ENCODE measurements around the gene PTGER4. TPM values are rescaled to one million over a fixed set of nuclear protein-coding genes. Genes with fewer than 3 reads are reported as not detected.

Gene PTGER4
- total RNA-seq, 2 donors from 2014 or later, result 25.9 to 38.9 TPM

DNA sequence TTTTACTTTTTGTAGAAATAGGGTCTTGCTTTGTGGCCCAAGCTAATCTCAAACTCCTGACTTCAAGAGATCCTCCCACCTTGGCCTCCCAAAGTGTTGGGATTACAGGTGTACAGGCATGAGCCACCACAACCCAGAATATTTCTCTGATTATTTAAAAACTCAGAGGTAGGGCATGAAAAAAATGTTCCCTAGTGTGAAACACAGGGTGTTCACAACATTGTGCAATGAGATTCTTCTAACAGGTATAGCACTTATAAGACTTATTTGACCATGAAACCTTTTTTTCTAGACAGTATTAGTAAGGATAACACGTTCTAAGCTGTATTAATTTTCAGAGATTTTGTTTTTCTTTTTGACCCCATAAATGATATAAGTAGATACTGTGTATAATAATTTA lies 13.1 kb upstream of the PTGER4 start:
- Histone ChIP-seq H3K4me1 (no peaks in the 10 kb centered on the region), H3K9me3 (no peaks in the 10 kb centered on the region), H3K36me3 (replicated peaks in 1 of 2; ENCODE audit: insufficient read depth in 1 of 2, low read depth in 2 of 2) (no peaks in the 10 kb centered on the region), H3K4me3 (no peak overlapping the region), H3K27ac (no peak overlapping the region), H3K27me3 (no peaks in the 10 kb centered on the region)
- intact Hi-C loops (cut with DNase I), result no loop called here
- TF ChIP-seq, protein P1, sequence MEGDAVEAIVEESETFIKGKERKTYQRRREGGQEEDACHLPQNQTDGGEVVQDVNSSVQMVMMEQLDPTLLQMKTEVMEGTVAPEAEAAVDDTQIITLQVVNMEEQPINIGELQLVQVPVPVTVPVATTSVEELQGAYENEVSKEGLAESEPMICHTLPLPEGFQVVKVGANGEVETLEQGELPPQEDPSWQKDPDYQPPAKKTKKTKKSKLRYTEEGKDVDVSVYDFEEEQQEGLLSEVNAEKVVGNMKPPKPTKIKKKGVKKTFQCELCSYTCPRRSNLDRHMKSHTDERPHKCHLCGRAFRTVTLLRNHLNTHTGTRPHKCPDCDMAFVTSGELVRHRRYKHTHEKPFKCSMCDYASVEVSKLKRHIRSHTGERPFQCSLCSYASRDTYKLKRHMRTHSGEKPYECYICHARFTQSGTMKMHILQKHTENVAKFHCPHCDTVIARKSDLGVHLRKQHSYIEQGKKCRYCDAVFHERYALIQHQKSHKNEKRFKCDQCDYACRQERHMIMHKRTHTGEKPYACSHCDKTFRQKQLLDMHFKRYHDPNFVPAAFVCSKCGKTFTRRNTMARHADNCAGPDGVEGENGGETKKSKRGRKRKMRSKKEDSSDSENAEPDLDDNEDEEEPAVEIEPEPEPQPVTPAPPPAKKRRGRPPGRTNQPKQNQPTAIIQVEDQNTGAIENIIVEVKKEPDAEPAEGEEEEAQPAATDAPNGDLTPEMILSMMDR (IDR thresholded peaks at IDR 0.05), result no peak
- no peak for TF ChIP-seq POLR2A (IDR thresholded peaks at IDR 0.05)
- WGBS, 2 donors, result 84 to 93% methylated on average over 1 of the region's 1 CpG
- DNase-seq, result no peak
- ATAC-seq, result no peak

DNA sequence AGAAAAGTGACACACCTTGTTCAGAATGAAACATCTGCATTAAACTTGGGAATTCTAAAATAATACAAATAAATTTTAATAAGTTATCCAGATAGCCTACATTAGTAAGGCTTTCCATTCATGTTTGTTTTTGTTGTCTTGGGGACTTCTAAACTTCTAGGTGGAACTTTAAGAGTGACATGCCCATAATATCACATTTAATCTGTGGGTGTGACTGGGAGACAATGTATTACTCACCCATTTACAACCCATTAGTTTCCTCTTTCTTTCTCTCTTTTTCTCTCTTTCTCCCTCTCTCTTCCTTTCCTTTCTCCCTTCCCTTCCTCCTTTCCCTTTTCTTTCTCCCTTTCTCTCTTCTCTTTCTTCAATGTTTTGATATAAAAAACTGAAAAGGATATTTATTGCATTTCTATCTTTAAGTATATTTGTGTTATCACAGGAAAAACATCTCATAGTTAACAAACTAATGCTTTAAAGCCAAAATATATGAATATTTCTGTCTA lies 12.5 kb upstream of the PTGER4 start:
- intact Hi-C loops (cut with DNase I), result no loop called here
- no peak overlapping the region for H3K27ac ChIP-seq
- no peak overlapping the region for H3K4me3 ChIP-seq
- no peaks in the 10 kb centered on the region for H3K4me1 ChIP-seq
- DNase-seq (no peak), ATAC-seq (no peak)
- H3K27me3 ChIP-seq, result no peaks in the 10 kb centered on the region
- H3K36me3 ChIP-seq (replicated peaks in 1 of 2; ENCODE audit: insufficient read depth in 1 of 2, low read depth in 2 of 2), result no peaks in the 10 kb centered on the region
- H3K9me3 ChIP-seq, result no peaks in the 10 kb centered on the region
- no peak for TF ChIP-seq POLR2A (IDR thresholded peaks at IDR 0.05)
- TF ChIP-seq, protein P1 (IDR thresholded peaks at IDR 0.05), result no peak

DNA sequence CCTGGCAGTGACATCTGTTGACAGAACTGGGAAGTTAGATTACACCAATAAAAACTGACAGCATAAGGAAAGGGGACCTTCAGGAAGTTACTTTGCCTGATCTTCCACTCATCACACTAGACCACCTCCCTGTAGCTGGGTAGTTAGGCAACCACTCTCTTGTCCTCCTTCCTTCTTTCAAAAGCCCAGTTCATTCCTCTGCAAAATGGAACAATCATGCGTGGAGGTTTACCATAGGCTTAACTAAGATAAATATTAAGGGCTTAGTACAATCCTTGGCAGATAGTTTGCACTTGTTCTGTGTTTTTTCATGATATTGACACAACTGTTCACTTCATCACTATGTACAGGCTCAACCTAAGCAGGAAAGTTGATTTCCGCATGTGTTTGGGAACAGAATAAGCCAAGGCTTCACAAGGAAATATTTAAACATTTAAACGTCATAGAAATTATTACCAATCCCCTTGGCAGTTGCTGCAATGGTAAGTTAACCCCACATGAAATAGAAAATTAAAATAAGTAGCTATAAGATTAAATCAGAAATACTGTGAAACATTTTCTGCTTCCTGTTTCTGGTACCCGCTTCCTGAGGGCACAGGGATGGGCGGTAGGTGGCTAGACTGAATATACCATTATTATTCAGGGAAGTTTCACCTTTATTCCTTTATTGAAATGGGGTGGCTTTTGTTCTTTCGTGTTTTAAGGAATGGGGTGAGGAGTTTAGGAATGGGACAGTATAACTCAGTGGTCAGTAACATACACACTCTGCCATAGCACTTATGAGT lies 9.9 kb upstream of the PTGER4 start:
- 54 to 71% methylated on average over 6 of the region's 6 CpGs for WGBS, 2 donors
- no peaks in the 10 kb centered on the region for H3K27me3 ChIP-seq
- DNase-seq (no peak), ATAC-seq (no peak)
- no peaks in the 10 kb centered on the region for H3K9me3 ChIP-seq
- TF ChIP-seq POLR2A (IDR thresholded peaks at IDR 0.05), result no peak
- TF ChIP-seq, protein P1 (IDR thresholded peaks at IDR 0.05), result no peak
- intact Hi-C loops (cut with DNase I), result no loop called here
- no peak overlapping the region for H3K27ac ChIP-seq
- H3K4me1 ChIP-seq, result no peaks in the 10 kb centered on the region
- H3K4me3 ChIP-seq, result no peak overlapping the region
- H3K36me3 ChIP-seq (replicated peaks in 1 of 2; ENCODE audit: insufficient read depth in 1 of 2, low read depth in 2 of 2), result no peaks in the 10 kb centered on the region

DNA sequence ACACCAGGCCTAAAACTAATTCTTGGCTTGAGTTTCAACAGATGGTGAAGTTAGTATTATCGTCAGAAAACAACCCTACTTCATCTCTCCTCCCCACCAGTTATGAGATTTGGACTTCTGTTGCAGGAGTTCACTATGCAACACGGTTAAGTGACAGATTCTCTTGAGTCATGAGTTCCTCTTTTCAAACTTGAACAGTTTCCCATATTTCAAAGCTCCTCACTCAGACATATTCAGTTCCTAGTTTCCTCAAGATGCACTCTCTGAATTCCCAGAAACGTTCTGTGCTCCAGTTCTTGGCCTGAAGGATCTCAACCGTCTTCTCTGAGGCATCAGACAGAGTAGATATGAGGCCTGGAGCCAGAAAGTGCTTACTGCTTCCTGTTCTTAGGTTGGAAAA lies 7.3 kb upstream of the PTGER4 start:
- no peak overlapping the region for H3K27ac ChIP-seq
- 57 to 68% methylated on average over 4 of the region's 4 CpGs for WGBS, 2 donors
- no peaks in the 10 kb centered on the region for H3K36me3 ChIP-seq (replicated peaks in 1 of 2; ENCODE audit: insufficient read depth in 1 of 2, low read depth in 2 of 2)
- H3K27me3 ChIP-seq, result no peaks in the 10 kb centered on the region
- no peaks in the 10 kb centered on the region for H3K9me3 ChIP-seq
- H3K4me3 ChIP-seq, result no peak overlapping the region
- no peak for ATAC-seq
- TF ChIP-seq, protein P1 (IDR thresholded peaks at IDR 0.05), result no peak
- no peak for TF ChIP-seq POLR2A (IDR thresholded peaks at IDR 0.05)
- DNase-seq, result no peak
- H3K4me1 ChIP-seq, result peaks cover 11% of the 10 kb centered on the region
- intact Hi-C loops (cut with DNase I), result no loop called here
